ENCODE results near the gene HLCS. TPM values are rescaled to one million over a fixed set of nuclear protein-coding genes. Genes with fewer than 3 reads are reported as not detected.

Gene HLCS
- total and polyA plus RNA-seq, 2 experiments from 2014 or later, result 10.6 to 30.4 TPM

- H4K20me1 ChIP-seq (ENCODE audit: insufficient read depth, poor library complexity, severe bottlenecking), result no peaks in the 10 kb centered on the region
- H2AFZ ChIP-seq, result no peak overlapping the region
- DNase-seq (ENCODE audit: low spot score), result no peak
- peaks cover 4% of the 10 kb centered on the region for H3K9me3 ChIP-seq (ENCODE audit: low read depth)
- 96% methylated on average over 4 of the region's 4 CpGs for WGBS (ENCODE audit: low lambda C conversion rate, missing lambda C conversion rate)
- no peak for TF ChIP-seq EZH2 (IDR thresholded peaks at IDR 0.05; ENCODE audit: borderline replicate concordance)
- TF ChIP-seq CTCF (IDR thresholded peaks at IDR 0.05; ENCODE audit: poor library complexity), result no peak
- no peak for TF ChIP-seq EZH2phosphoT487 (IDR thresholded peaks at IDR 0.05; ENCODE audit: low read depth, severe bottlenecking, unreplicated experiment)
- no peak overlapping the region for H3K4me2 ChIP-seq
- H3K36me3 ChIP-seq (replicated peaks; ENCODE audit: insufficient read depth, low read depth), result no peaks in the 10 kb centered on the region
- H3K79me2 ChIP-seq, result no peaks in the 10 kb centered on the region
- H3K4me3 ChIP-seq, result no peak overlapping the region
- H3K27me3 ChIP-seq, result no peaks in the 10 kb centered on the region
- H3K9me2 ChIP-seq (replicated peaks; ENCODE audit: insufficient read depth), result no peaks in the 10 kb centered on the region
- no peak overlapping the region for H3K27ac ChIP-seq
- H3K4me1 ChIP-seq (ENCODE audit: insufficient read depth), result no peaks in the 10 kb centered on the region
Measured at GRCh38 chr21:36800734-36801133, 165.7 kb downstream of the HLCS start.

DNA sequence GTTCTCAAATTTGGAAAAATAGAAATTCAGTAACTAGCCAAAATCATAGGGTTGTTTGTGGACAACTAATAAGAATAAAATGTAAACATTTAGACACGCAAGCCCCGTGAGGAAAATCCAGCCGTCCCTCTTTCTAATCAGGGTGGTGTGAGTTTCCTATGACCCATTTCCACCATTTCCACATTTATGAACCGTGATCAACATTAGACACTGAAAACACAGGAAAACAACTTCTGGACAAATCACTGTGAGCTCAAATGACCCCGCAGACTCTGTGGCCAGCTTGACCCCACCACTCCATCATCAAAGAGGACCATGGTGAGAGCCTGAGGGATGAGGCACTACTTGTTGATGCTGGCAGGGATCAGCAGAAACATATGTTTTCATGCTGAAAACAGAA, 166.6 kb downstream of the HLCS start:
- H2AFZ ChIP-seq, result no peak overlapping the region
- H3K79me2 ChIP-seq, result no peaks in the 10 kb centered on the region
- no peaks in the 10 kb centered on the region for H4K20me1 ChIP-seq (ENCODE audit: insufficient read depth, poor library complexity, severe bottlenecking)
- no peaks in the 10 kb centered on the region for H3K4me1 ChIP-seq (ENCODE audit: insufficient read depth)
- no peaks in the 10 kb centered on the region for H3K9me2 ChIP-seq (replicated peaks; ENCODE audit: insufficient read depth)
- peaks cover 4% of the 10 kb centered on the region for H3K9me3 ChIP-seq (ENCODE audit: low read depth)
- H3K4me3 ChIP-seq, result no peak overlapping the region
- 94% methylated on average over 5 of the region's 5 CpGs for WGBS (ENCODE audit: low lambda C conversion rate, missing lambda C conversion rate)
- H3K36me3 ChIP-seq (replicated peaks; ENCODE audit: insufficient read depth, low read depth), result no peaks in the 10 kb centered on the region
- DNase-seq (ENCODE audit: low spot score), result no peak
- no peak overlapping the region for H3K4me2 ChIP-seq
- no peak overlapping the region for H3K27ac ChIP-seq
- TF ChIP-seq CTCF (IDR thresholded peaks at IDR 0.05; ENCODE audit: poor library complexity), result no peak
- TF ChIP-seq EZH2 (IDR thresholded peaks at IDR 0.05; ENCODE audit: borderline replicate concordance), result no peak
- TF ChIP-seq EZH2phosphoT487 (IDR thresholded peaks at IDR 0.05; ENCODE audit: low read depth, severe bottlenecking, unreplicated experiment), result no peak
- no peaks in the 10 kb centered on the region for H3K27me3 ChIP-seq

DNA sequence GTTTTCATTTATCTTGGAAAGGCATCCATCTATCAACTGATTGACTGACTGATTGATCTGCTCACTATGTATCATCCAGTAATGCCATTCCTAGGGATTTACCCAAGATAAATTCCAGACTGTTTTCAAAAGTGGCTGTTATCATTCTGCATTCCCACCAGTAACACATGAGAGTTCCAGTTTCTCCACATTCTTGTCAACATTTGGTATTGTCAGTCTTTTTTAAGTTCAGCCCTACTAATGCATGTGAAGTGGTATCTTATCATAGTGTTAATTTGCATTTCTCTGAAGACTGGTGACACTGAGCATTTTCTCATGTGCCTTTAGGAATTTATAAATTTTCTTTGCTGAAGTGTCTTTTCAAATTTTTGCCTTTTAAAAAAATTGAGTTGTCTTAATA, 168.0 kb downstream of the HLCS start:
- H4K20me1 ChIP-seq (ENCODE audit: insufficient read depth, poor library complexity, severe bottlenecking), result no peaks in the 10 kb centered on the region
- no peaks in the 10 kb centered on the region for H3K36me3 ChIP-seq (replicated peaks; ENCODE audit: insufficient read depth, low read depth)
- H3K79me2 ChIP-seq, result no peaks in the 10 kb centered on the region
- H3K9me3 ChIP-seq (ENCODE audit: low read depth), result peaks cover 4% of the 10 kb centered on the region
- no peaks in the 10 kb centered on the region for H3K4me1 ChIP-seq (ENCODE audit: insufficient read depth)
- no peak overlapping the region for H3K4me3 ChIP-seq
- TF ChIP-seq EZH2 (IDR thresholded peaks at IDR 0.05; ENCODE audit: borderline replicate concordance) (no peak), EZH2phosphoT487 (IDR thresholded peaks at IDR 0.05; ENCODE audit: low read depth, severe bottlenecking, unreplicated experiment) (no peak), CTCF (IDR thresholded peaks at IDR 0.05; ENCODE audit: poor library complexity) (no peak)
- no peak overlapping the region for H3K4me2 ChIP-seq
- no peaks in the 10 kb centered on the region for H3K9me2 ChIP-seq (replicated peaks; ENCODE audit: insufficient read depth)
- H3K27me3 ChIP-seq, result no peaks in the 10 kb centered on the region
- no peak overlapping the region for H3K27ac ChIP-seq
- no peak overlapping the region for H2AFZ ChIP-seq
- no peak for DNase-seq (ENCODE audit: low spot score)

DNA sequence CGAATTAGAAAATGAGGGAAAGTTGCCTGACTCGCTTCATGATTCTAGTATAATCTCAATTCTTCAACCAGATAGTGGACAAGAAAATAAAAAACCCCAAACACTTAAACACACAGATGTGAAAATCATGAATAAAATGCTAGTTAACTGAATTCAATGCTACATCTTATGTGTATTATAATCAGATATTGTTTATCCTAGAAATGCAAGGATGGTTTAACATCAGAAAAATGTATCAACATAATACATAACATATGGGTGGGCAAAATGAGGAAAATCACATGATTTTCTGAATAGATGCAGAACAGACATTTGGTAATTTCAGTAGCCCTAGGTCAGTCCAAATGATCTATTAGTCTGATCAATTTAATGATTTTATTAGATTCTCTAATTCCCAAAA, 170.4 kb downstream of the HLCS start:
- no peak for TF ChIP-seq EZH2phosphoT487 (IDR thresholded peaks at IDR 0.05; ENCODE audit: low read depth, severe bottlenecking, unreplicated experiment)
- TF ChIP-seq EZH2 (IDR thresholded peaks at IDR 0.05; ENCODE audit: borderline replicate concordance), result no peak
- Histone ChIP-seq H3K36me3 (replicated peaks; ENCODE audit: insufficient read depth, low read depth) (no peaks in the 10 kb centered on the region), H3K79me2 (no peaks in the 10 kb centered on the region), H2AFZ (no peak overlapping the region), H3K4me3 (no peak overlapping the region), H3K4me2 (no peak overlapping the region), H3K9me2 (replicated peaks; ENCODE audit: insufficient read depth) (no peaks in the 10 kb centered on the region), H3K27me3 (no peaks in the 10 kb centered on the region), H3K9me3 (ENCODE audit: low read depth) (peaks cover 4% of the 10 kb centered on the region), H4K20me1 (ENCODE audit: insufficient read depth, poor library complexity, severe bottlenecking) (no peaks in the 10 kb centered on the region), H3K4me1 (ENCODE audit: insufficient read depth) (no peaks in the 10 kb centered on the region), H3K27ac (no peak overlapping the region)
- DNase-seq (ENCODE audit: low spot score), result no peak
- 97% methylated on average over 2 of the region's 2 CpGs for WGBS (ENCODE audit: low lambda C conversion rate, missing lambda C conversion rate)
